GM12892 (cell line): ENCODE measurements around the gene MINK1.

Source experiments
- DNase-seq: peaks from one replicate; pipeline ENCODE4 v3.0.0; 2011; ENCODE audit not compliant: insufficient read length
- FAIRE-seq: peaks from 2 replicates; lab custom pipeline; 2011; peaks lifted over from hg19 to GRCh38; lab: Jason Lieb, UNC
- POLR2A ChIP-seq: IDR thresholded peaks from 2 replicates; pipeline ENCODE4 v1.6.1; 2011; ENCODE audit warnings: low read depth, low read length, control low read depth
- POLR2AphosphoS5 ChIP-seq: IDR thresholded peaks from 2 replicates; pipeline ENCODE4 v1.6.1; 2011; ENCODE audit warnings: low read depth, low read length, control low read depth
- TAF1 ChIP-seq: IDR thresholded peaks from 2 replicates; pipeline ENCODE4 v1.6.1; 2011; ENCODE audit warnings: low read depth, mild to moderate bottlenecking, control low read depth, low read length, borderline replicate concordance

MINK1 gene

GRCh38 chr17:4795168-4795567, 38.0 kb upstream of the MINK1 start:
- TF ChIP-seq TAF1 = no peak
- no peak for TF ChIP-seq POLR2AphosphoS5
- no peak for TF ChIP-seq POLR2A
- DNase-seq (no peak), FAIRE-seq (no peak)

DNA sequence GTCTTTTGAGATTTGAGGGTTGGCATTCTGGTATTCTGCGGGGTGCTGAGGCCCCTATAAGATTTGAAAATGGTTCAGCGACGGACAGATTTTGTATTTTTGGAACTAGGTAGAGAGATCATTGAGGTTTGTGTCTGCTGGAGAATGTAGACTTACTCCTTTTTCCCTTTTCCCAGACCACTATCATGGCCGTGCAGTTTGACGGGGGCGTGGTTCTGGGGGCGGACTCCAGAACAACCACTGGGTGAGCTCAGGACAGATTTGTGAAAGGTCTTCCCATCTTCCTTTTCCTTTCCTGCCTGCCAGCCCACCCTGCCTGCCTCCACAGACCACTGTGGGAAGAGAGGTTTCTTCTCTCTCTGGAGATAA, 36.6 kb upstream of the MINK1 start:
- no peak for DNase-seq
- TF ChIP-seq TAF1 (no peak), POLR2A (no peak), POLR2AphosphoS5 (no peak)
- FAIRE-seq = peak; percentile 72

DNA sequence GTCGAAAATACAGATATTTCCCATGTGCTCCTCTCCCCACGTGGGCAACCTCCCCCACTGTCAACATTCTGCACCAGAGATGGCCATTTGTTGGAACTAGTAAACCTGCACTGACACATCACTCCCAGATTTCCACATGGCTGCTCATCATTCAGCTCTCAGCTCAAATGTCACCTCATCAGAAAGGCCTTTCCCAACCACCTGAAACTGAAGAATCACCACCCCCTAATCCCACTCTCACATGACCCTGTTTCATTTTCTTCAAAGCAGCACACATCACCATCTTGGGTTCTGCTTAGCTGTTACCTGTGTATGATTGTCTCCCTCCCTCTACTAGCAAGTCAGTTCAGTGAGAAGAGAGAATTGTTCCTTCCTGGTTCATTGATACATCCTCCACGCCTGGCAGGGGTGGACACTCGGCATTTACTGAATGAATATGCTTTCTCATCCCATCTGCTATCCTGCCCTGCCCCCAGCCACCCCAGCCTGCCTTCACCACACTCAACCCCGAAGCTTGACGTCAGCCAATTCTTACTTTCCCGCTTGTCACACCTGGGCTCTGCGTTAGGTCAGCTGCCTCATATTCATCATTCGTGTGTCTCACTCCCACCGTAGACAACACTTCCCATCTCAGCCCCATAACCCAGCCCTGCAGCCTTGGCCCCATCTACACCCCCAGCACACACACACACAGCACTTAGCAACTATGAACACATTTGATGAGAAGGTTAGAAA, 32.5 kb upstream of the MINK1 start:
- no peak for TF ChIP-seq TAF1
- TF ChIP-seq POLR2A = no peak
- no peak for TF ChIP-seq POLR2AphosphoS5
- FAIRE-seq = peak; percentile 48
- no peak for DNase-seq

DNA sequence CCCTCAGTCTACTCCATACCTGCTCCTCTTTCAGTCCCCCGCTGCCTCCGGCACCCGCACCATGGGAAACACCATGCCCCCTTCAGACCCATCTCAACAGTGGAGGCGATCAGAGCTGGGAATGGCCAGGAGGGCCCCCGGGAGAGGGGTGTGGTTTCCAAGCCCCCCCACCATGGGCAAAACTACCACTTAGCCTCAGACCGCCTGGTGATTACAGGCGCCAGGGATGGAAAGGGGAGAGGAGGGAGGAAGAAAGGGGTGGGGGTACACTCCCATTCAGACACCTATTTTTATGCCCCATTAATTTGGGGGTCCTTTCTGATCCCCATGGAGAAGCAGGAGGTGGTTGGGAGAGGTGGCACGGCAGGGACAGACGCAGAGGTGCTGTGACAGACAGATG, 30.9 kb upstream of the MINK1 start, which contains the start of gene C17orf114:
Gene C17orf114 (minus strand): TSS at position 101 of the 400 bp plus-strand sequence.
- FAIRE-seq (no peak), DNase-seq (no peak)
- TF ChIP-seq POLR2A (no peak), POLR2AphosphoS5 (no peak), TAF1 (no peak)

DNA sequence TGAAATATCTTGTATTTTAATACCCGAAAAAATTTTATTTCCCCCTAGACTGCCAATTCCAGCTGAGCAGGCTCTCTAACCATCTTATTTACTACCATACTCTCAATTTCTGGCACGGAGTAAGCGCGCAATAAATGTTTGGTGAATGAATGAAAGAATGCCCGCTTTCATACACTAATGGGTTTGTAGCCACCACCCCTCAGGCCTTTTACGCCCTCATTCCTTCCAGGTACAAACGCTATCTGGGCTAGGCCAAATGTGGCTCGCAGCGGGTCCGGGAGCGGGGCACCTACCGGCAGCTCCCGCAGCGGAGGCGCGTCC, 26.7 kb upstream of the MINK1 start:
- TF ChIP-seq POLR2AphosphoS5 = no peak
- TF ChIP-seq TAF1 = no peak
- TF ChIP-seq POLR2A = no peak
- DNase-seq (no peak), FAIRE-seq (no peak)

DNA sequence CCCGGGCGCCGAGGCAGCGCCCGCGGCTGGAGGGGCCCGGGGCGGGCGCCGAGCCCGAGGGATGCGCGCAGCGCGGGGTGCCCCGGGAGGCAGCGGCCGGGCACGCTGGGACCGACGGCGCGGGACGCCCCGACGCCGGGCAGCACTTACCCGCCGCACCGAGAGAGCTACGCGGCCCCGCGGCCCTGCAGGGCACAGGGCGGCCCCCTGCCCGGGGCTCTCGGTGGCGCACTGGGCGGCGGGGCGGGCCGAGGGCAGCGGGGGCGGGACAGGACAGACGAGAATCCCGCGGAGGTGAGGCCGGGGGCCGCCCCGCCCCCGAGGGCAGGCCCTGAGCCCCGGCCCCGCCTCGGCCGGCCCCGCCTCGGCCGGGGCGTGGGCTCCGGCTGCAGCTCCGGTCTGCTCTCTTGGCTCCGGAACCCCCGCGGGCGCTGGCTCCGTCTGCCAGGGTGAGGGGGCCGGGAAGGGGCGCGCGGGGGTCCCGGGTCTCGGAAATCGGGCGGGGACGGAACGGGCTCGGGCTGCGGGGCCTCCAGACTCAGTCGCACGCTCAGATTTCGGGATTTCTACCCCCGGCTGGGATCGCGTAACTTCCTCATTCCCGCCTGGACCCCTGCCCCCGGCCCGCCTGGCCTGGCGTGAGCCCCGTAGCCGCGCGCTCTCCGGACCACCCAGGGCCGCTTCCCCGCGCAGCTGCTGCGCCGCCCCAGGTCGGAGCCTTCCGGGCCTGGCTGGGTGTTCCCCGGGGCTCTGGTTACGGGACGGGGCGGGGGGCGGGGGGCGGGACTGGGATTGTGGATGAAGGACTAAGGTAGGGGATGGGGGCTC, 26.1 kb upstream of the MINK1 start, which contains the start of gene PLD2:
Gene PLD2 (plus strand): TSS at position 376 of the 828 bp plus-strand sequence. CDS start 621 bp downstream, outside the sequence.
- peak; percentile 100 for DNase-seq
- FAIRE-seq = peak; percentile 91
- TF ChIP-seq POLR2A (peak; percentile 64; the same call in 1 of the 2 replicates), TAF1 (no peak)

DNA sequence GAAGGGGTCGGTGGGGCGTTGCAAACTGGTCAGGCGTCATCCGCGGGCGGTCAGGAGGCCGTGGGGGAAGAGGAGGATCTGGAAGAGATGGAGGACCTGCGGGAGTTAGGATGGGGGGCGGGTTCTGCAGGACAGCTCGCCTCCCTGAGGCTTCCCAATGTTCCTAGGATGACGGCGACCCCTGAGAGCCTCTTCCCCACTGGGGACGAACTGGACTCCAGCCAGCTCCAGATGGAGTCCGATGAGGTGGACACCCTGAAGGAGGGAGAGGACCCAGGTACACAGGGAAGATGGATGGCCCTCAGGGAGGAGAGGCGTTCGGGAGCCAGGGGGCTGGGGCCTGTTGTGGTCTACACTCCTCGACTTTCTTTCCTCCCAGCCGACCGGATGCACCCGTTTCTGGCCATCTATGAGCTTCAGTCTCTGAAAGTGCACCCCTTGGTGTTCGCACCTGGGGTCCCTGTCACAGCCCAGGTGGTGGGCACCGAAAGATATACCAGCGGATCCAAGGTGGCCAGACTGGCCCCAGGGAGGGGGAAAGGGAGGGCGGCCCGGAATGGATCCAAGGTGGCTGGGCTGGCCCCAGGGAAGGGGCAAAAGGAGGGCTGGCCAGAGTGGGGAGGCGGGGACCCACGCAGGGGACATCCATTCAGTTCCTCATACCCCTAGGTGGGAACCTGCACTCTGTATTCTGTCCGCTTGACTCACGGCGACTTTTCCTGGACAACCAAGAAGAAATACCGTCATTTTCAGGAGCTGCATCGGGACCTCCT, 25.3 kb upstream of the MINK1 start:
- DNase-seq (no peak), FAIRE-seq (no peak)
- no peak for TF ChIP-seq POLR2AphosphoS5

GRCh38 chr17:4808378-4808767, 24.8 kb upstream of the MINK1 start:
- FAIRE-seq (no peak), DNase-seq (no peak)

DNA sequence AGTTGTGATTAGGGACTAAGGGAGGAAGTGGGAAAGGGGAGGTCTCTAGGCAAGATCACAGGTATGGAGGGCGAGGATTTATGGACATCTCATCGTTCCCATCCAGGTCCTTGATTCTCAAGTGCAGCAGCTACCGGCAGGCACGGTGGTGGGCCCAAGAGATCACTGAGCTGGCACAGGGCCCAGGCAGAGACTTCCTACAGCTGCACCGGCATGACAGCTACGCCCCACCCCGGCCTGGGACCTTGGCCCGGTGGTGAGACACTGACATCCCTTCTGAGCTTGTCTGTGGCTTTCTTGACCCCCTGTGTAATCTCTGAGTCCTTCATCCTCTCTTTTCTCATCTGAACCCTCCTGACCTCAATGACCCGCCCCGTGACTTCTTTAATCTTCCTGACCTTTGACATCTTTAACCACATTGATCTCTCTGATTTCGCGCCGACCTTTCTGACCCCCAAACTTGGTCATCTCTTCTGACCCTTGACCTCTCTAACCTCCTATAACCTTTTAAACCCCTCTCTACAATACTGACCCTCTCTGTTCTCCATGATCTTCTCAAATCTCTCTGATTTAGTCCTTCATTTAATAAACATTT, 22.3 kb upstream of the MINK1 start:
- FAIRE-seq (no peak), DNase-seq (no peak)
- TF ChIP-seq POLR2AphosphoS5 (no peak), TAF1 (no peak), POLR2A (no peak)

More at GRCh38 chr17:4808378-4808767, 24.8 kb upstream of the MINK1 start:
- TF ChIP-seq TAF1 (no peak), POLR2AphosphoS5 (no peak), POLR2A (no peak)

DNA sequence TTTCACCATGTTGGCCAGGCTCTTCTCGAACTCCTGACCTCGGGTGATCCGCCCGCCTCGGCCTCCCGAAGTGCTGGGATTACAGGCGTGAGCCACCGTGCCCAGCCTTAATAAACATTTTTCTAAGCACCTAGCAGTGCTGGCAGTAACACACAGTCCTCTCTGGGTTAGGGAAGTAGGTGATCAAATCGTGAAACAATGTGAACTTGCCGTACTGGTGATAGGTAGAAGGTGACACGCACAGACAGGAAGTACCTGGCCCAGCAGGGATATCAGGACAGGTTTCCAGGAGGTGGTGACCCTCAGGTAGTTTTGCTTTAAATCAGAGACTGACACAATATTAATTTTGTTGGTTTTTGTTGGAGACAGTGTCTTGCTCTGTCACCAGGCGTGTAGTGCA, 21.7 kb upstream of the MINK1 start:
- DNase-seq (no peak), FAIRE-seq (no peak)
- no peak for TF ChIP-seq POLR2AphosphoS5

DNA sequence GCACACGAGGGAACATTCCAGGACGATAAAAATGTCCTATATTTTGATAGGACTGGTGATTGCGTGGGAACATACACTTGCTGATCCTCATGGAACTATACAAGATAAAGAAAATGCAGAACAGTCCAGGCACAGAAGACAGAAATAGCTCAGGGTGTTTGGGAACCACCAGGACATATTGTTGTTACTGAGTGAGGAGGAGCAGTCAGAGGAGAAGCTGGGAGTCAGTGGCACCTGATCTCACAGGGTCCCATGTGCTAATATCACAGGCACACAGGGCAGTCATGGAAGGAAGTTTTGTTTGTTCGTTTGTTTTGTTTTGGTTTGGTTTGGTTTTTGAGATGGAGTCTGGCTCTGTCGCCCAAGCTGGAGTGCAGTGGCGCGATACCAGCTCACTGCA, 20.4 kb upstream of the MINK1 start:
- no peak for DNase-seq
- no peak for FAIRE-seq
- TF ChIP-seq POLR2AphosphoS5 (no peak), TAF1 (no peak), POLR2A (no peak)

- FAIRE-seq (no peak), DNase-seq (no peak)
- no peak for TF ChIP-seq TAF1
- TF ChIP-seq POLR2AphosphoS5 = no peak
- no peak for TF ChIP-seq POLR2A
Observed at GRCh38 chr17:4815043-4815675, 18.0 kb upstream of the MINK1 start.
